ENCODE results near the gene FAIM.
"Not testable (repeated sequence)": the region's sequence is repeated elsewhere in the genome, so short reads cannot be mapped to it uniquely, and the experiment has no call there.

FAIM gene

GRCh38 chr3:138604106-138604595 lies 4.4 kb upstream of the FAIM start:
- DNase-seq: not testable (repeated sequence)

GRCh38 chr3:138609898-138610266 lies 1.3 kb downstream of the FAIM start:
- no peak for DNase-seq

- DNase-seq: no peak
Measured at GRCh38 chr3:138615462-138615861, 6.9 kb downstream of the FAIM start.

- DNase-seq: no peak
Measured at GRCh38 chr3:138620431-138620830, 11.9 kb downstream of the FAIM start.

- no peak for DNase-seq
Measured at GRCh38 chr3:138624518-138624917, 15.9 kb downstream of the FAIM start.

- no peak for DNase-seq
Measured at GRCh38 chr3:138625707-138626365, 17.3 kb downstream of the FAIM start.

- no peak for DNase-seq
Measured at GRCh38 chr3:138629526-138629925, 21.0 kb downstream of the FAIM start.

- no peak for DNase-seq
Measured at GRCh38 chr3:138638641-138639040, 30.1 kb downstream of the FAIM start.

GRCh38 chr3:138640537-138640936 lies 32.0 kb downstream of the FAIM start:
- no peak for DNase-seq

GRCh38 chr3:138642226-138642926 lies 33.8 kb downstream of the FAIM start:
- DNase-seq: no peak

GRCh38 chr3:138642927-138643253 lies 34.3 kb downstream of the FAIM start:
- DNase-seq: no peak

GRCh38 chr3:138646008-138646407 lies 37.4 kb downstream of the FAIM start:
- no peak for DNase-seq

- no peak for DNase-seq
Measured at GRCh38 chr3:138646513-138646912, 37.9 kb downstream of the FAIM start.

GRCh38 chr3:138649134-138649533 lies 40.6 kb downstream of the FAIM start:
- no peak for DNase-seq

GRCh38 chr3:138653567-138653966 lies 45.0 kb downstream of the FAIM start:
- no peak for DNase-seq

- DNase-seq: no peak
Measured at GRCh38 chr3:138657508-138657907, 48.9 kb downstream of the FAIM start.

- DNase-seq: no peak
Measured at GRCh38 chr3:138668107-138668506, 59.5 kb downstream of the FAIM start.

GRCh38 chr3:138670407-138670806 lies 61.8 kb downstream of the FAIM start:
- DNase-seq: no peak

- no peak for DNase-seq
Measured at GRCh38 chr3:138673641-138674530, 65.3 kb downstream of the FAIM start.

GRCh38 chr3:138675393-138675792 lies 66.8 kb downstream of the FAIM start:
- no peak for DNase-seq

- DNase-seq: no peak
Measured at GRCh38 chr3:138678086-138678485, 69.5 kb downstream of the FAIM start.

GRCh38 chr3:138678874-138679392 lies 70.4 kb downstream of the FAIM start:
- DNase-seq: no peak

GRCh38 chr3:138680974-138681373 lies 72.4 kb downstream of the FAIM start:
- not testable (repeated sequence) for DNase-seq
